ENCODE results near the gene ROCK1. TPM values are rescaled to one million over a fixed set of nuclear protein-coding genes. Genes with fewer than 3 reads are reported as not detected.

ROCK1 gene
- total RNA-seq, 2 donors from 2014 or later: 49.6 to 54.2 TPM

DNA sequence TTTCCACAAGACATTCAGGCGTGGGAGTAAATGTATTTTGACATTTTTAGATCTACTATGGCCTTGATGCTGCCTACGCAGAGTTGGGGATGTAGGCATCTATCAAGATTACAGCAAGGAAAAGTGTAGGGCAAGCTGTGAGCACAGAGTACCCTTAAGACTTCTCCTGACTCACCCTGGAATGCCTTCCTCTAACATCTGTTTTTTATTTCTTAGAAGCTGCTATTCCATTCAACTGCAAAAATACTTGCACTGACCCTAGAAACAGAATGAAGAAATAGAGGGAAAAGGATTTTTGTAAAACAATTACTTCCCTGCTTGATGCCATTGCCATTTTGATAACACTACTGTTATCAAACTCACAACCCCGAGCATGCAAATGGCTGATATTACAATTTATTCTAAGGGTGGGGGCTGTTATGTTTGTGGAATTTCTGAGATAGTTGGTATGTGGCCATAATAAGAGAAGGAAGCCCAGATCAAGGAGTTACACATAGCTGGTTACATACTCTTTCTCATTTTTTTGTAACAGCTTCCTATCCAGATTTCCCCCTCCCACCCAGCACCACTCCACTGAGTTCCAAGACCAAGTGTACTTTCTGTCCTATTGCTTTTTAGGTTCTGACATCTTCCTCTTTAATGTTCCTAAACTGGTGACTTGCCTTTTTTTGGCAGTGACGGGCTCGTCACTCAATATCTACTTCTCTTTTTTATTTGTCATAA is 6.0 kb upstream of the ROCK1 start:
- Histone ChIP-seq H3K27me3 (ENCODE audit: control insufficient read depth, insufficient read depth, low read length, poor library complexity, severe bottlenecking) (no peaks in the 10 kb centered on the region), H3K4me1 (ENCODE audit: control insufficient read depth, insufficient read depth, low read length) (no peaks in the 10 kb centered on the region), H3K36me3 (ENCODE audit: control insufficient read depth, insufficient read depth, low read length) (no peaks in the 10 kb centered on the region), H3K4me3 (ENCODE audit: low read length) (no peak overlapping the region), H3K9ac (ENCODE audit: extremely low read depth, low read length, poor library complexity, severe bottlenecking) (no peak overlapping the region), H3K9me3 (ENCODE audit: control insufficient read depth, low read length) (no peaks in the 10 kb centered on the region), H3K27ac (ENCODE audit: low read depth, low read length) (no peak overlapping the region)
- WGBS, 2 experiments (ENCODE audit: insufficient coverage in 1 of 2, insufficient read length in 1 of 2): 69 to 93% methylated on average over 3 to 5 of the region's 5 CpGs
- DNase-seq: no peak
- TF ChIP-seq, protein P1, sequence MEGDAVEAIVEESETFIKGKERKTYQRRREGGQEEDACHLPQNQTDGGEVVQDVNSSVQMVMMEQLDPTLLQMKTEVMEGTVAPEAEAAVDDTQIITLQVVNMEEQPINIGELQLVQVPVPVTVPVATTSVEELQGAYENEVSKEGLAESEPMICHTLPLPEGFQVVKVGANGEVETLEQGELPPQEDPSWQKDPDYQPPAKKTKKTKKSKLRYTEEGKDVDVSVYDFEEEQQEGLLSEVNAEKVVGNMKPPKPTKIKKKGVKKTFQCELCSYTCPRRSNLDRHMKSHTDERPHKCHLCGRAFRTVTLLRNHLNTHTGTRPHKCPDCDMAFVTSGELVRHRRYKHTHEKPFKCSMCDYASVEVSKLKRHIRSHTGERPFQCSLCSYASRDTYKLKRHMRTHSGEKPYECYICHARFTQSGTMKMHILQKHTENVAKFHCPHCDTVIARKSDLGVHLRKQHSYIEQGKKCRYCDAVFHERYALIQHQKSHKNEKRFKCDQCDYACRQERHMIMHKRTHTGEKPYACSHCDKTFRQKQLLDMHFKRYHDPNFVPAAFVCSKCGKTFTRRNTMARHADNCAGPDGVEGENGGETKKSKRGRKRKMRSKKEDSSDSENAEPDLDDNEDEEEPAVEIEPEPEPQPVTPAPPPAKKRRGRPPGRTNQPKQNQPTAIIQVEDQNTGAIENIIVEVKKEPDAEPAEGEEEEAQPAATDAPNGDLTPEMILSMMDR (conservative IDR thresholded peaks at IDR 0.05): no peak
- Mint-ChIP-seq H3K36me3 (ENCODE audit: low read depth) (no peaks in the 10 kb centered on the region), H3K4me3 (no peak overlapping the region), H3K4me1 (peaks cover 5% of the 10 kb centered on the region), H3K27me3 (ENCODE audit: insufficient read depth) (peaks cover 11% of the 10 kb centered on the region), H3K27ac (no peak overlapping the region), H3K9me3 (no peaks in the 10 kb centered on the region)

DNA sequence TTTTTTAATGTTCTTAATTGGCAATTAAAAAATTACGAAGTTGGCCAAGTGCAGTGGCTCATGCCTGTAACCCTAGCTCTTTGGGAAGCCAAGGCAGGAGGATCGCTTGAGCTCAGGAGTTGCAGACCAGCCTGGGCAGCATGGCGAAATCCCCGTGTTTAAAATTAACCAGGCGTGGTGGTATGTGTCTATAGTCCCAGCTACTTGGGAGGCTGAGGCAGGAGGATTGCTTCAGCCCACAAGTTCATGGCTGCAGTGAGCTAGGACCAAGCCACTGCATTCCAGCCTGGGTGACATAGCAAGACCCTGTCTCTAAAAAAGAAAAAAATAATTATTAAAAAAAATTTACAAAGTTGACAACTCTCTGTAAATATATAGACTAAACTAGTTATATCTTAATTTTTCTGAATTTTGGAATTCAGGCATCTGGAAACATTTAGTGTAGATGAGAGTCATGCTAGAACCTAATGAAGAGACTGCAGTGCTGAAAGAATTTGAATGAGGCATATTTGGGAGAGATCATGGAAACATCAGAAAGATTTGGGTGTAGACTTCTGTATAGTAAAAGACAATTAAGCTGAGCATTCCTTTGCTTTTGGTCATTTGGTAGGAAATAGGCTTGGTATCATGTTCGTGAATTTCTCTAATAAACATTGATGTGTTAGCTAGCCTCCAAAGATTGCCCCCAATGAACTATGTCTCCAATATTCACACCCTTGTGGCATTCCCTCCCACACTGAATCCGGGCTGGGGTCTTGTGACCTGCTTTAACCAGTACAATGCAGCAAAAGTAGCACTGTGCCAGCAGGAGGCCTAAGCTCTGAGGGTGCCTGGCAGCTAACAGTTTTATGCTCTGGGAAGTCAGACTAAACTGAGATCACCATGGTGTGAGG is 4.2 kb upstream of the ROCK1 start:
- Histone ChIP-seq H3K9me3 (ENCODE audit: control insufficient read depth, low read length) (no peaks in the 10 kb centered on the region), H3K4me3 (ENCODE audit: low read length) (no peak overlapping the region), H3K4me1 (ENCODE audit: control insufficient read depth, insufficient read depth, low read length) (no peaks in the 10 kb centered on the region), H3K9ac (ENCODE audit: extremely low read depth, low read length, poor library complexity, severe bottlenecking) (no peak overlapping the region), H3K27me3 (ENCODE audit: control insufficient read depth, insufficient read depth, low read length, poor library complexity, severe bottlenecking) (no peaks in the 10 kb centered on the region), H3K27ac (ENCODE audit: low read depth, low read length) (no peak overlapping the region), H3K36me3 (ENCODE audit: control insufficient read depth, insufficient read depth, low read length) (no peaks in the 10 kb centered on the region)
- peak; percentile 64 for DNase-seq
- no peak overlapping the region for H3K4me3 Mint-ChIP-seq
- H3K36me3 Mint-ChIP-seq (ENCODE audit: low read depth): no peaks in the 10 kb centered on the region
- 86 to 89% methylated on average over 4 to 7 of the region's 7 CpGs for WGBS, 2 experiments (ENCODE audit: insufficient coverage in 1 of 2, insufficient read length in 1 of 2)
- no peaks in the 10 kb centered on the region for H3K9me3 Mint-ChIP-seq
- peaks cover 7% of the 10 kb centered on the region for H3K4me1 Mint-ChIP-seq
- H3K27ac Mint-ChIP-seq: no peak overlapping the region
- TF ChIP-seq, protein P1 (conservative IDR thresholded peaks at IDR 0.05): no peak
- H3K27me3 Mint-ChIP-seq (ENCODE audit: insufficient read depth): peaks cover 14% of the 10 kb centered on the region

DNA sequence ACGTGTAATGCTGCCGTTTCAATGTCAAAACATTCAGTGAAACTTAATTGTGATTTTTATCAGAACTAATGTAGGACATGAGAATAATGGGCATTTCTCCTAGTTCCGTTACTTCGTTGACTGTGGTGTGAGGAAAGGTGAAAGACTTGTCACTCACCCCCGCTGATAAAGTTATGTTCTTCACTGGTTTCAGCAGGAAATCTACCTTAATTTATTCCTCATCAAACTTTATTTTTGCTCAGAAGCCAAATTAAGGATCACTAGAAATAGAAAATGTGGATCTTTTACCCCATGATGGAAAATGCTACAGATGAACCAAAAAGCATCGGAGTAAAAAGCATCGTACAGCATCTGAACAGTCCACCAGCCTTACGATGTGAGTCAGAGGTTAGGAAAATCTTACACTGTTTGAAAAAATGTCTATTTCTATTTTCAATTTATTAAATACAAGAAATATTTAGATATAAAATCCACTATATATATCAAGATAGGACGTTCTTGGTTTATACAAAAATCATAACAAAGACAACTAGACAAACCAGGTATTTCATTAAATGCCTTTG is 1.0 kb upstream of the ROCK1 start:
- TF ChIP-seq, protein P1 (conservative IDR thresholded peaks at IDR 0.05): no peak
- H3K27ac ChIP-seq (ENCODE audit: low read depth, low read length): no peak overlapping the region
- peak overlapping the region; percentile 98 for H3K4me3 ChIP-seq (ENCODE audit: low read length)
- no peak for DNase-seq
- no peaks in the 10 kb centered on the region for H3K9me3 Mint-ChIP-seq
- H3K4me3 Mint-ChIP-seq: no peak overlapping the region
- no peaks in the 10 kb centered on the region for H3K27me3 ChIP-seq (ENCODE audit: control insufficient read depth, insufficient read depth, low read length, poor library complexity, severe bottlenecking)
- H3K4me1 Mint-ChIP-seq: peaks cover 8% of the 10 kb centered on the region
- H3K27ac Mint-ChIP-seq: no peak overlapping the region
- H3K36me3 ChIP-seq (ENCODE audit: control insufficient read depth, insufficient read depth, low read length): no peaks in the 10 kb centered on the region
- H3K36me3 Mint-ChIP-seq (ENCODE audit: low read depth): no peaks in the 10 kb centered on the region
- peak overlapping the region; percentile 58 for H3K9ac ChIP-seq (ENCODE audit: extremely low read depth, low read length, poor library complexity, severe bottlenecking)
- H3K9me3 ChIP-seq (ENCODE audit: control insufficient read depth, low read length): no peaks in the 10 kb centered on the region
- 7 to 38% methylated on average over 5 to 9 of the region's 9 CpGs for WGBS, 2 experiments (ENCODE audit: insufficient coverage in 1 of 2, insufficient read length in 1 of 2)
- no peaks in the 10 kb centered on the region for H3K4me1 ChIP-seq (ENCODE audit: control insufficient read depth, insufficient read depth, low read length)
- H3K27me3 Mint-ChIP-seq (ENCODE audit: insufficient read depth): peaks cover 14% of the 10 kb centered on the region
